Measurements from ENCODE around the gene MAP3K8.

MAP3K8 gene

GRCh38 chr10:30433730-30434272 is at the start of gene MAP3K8:
Gene MAP3K8 (plus strand): TSS chr10:30434184. CDS start chr10:30438939, 4,755 bp downstream.
- no peaks in the 10 kb centered on the region for H3K27me3 Mint-ChIP-seq
- H3K27ac Mint-ChIP-seq: peak within 1 kb of the TSS; percentile 99
- H3K4me1 Mint-ChIP-seq: peaks cover 52% of the 10 kb centered on the region
- H3K36me3 Mint-ChIP-seq: peaks cover 7% of the 10 kb centered on the region
- DNase-seq (ENCODE audit: low spot score in 2 of 2) (peak; percentile 85 to 90), ATAC-seq (ENCODE audit: low read depth) (peak; percentile 72)
- no peaks in the 10 kb centered on the region for H3K9me3 Mint-ChIP-seq
- H3K4me3 Mint-ChIP-seq: peak within 1 kb of the TSS; percentile 85

- Mint-ChIP-seq H3K36me3 (peaks cover 2% of the 10 kb centered on the region), H3K4me3 (no peak overlapping the region)
- no peak for DNase-seq (ENCODE audit: low spot score in 2 of 2)
Measured at GRCh38 chr10:30384701-30385201, 49.2 kb upstream of the MAP3K8 start.

GRCh38 chr10:30386801-30387588 is 47.0 kb upstream of the MAP3K8 start:
- DNase-seq (ENCODE audit: low spot score in 2 of 2) (no peak), ATAC-seq (ENCODE audit: low read depth) (no peak)
- H3K9me3 Mint-ChIP-seq: no peaks in the 10 kb centered on the region
- H3K4me1 Mint-ChIP-seq: peaks cover 4% of the 10 kb centered on the region
- peaks cover 2% of the 10 kb centered on the region for H3K36me3 Mint-ChIP-seq
- peaks cover 4% of the 10 kb centered on the region for H3K27me3 Mint-ChIP-seq
- H3K4me3 Mint-ChIP-seq: no peak overlapping the region
- no peak overlapping the region for H3K27ac Mint-ChIP-seq

More at GRCh38 chr10:30384701-30385201, 49.2 kb upstream of the MAP3K8 start:
- Mint-ChIP-seq H3K4me1 (peaks cover 4% of the 10 kb centered on the region), H3K9me3 (no peaks in the 10 kb centered on the region), H3K27me3 (peaks cover 6% of the 10 kb centered on the region), H3K27ac (no peak overlapping the region)
- peak; percentile 64 for ATAC-seq (ENCODE audit: low read depth)

- Mint-ChIP-seq H3K27ac (no peak overlapping the region), H3K4me1 (peaks cover 6% of the 10 kb centered on the region), H3K9me3 (no peaks in the 10 kb centered on the region), H3K27me3 (peaks cover 6% of the 10 kb centered on the region), H3K36me3 (peaks cover 2% of the 10 kb centered on the region), H3K4me3 (no peak overlapping the region)
- DNase-seq (ENCODE audit: low spot score in 2 of 2): no peak
- ATAC-seq (ENCODE audit: low read depth): no peak
Measured at GRCh38 chr10:30387646-30388243, 46.2 kb upstream of the MAP3K8 start.

- Mint-ChIP-seq H3K27me3 (peaks cover 9% of the 10 kb centered on the region), H3K27ac (no peak overlapping the region), H3K9me3 (no peaks in the 10 kb centered on the region), H3K4me3 (no peak overlapping the region), H3K4me1 (peaks cover 6% of the 10 kb centered on the region), H3K36me3 (peaks cover 2% of the 10 kb centered on the region)
- ATAC-seq (ENCODE audit: low read depth) (no peak), DNase-seq (ENCODE audit: low spot score in 2 of 2) (no peak)
Measured at GRCh38 chr10:30389543-30389942, 44.4 kb upstream of the MAP3K8 start.

- ATAC-seq (ENCODE audit: low read depth): no peak
- no peaks in the 10 kb centered on the region for H3K9me3 Mint-ChIP-seq
- H3K4me3 Mint-ChIP-seq: no peak overlapping the region
- peaks cover 2% of the 10 kb centered on the region for H3K36me3 Mint-ChIP-seq
- H3K27me3 Mint-ChIP-seq: peaks cover 9% of the 10 kb centered on the region
- no peak overlapping the region for H3K27ac Mint-ChIP-seq
- peaks cover 3% of the 10 kb centered on the region for H3K4me1 Mint-ChIP-seq
- DNase-seq (ENCODE audit: low spot score in 2 of 2): no peak
Measured at GRCh38 chr10:30390207-30390606, 43.8 kb upstream of the MAP3K8 start.

GRCh38 chr10:30391266-30391665 is 42.7 kb upstream of the MAP3K8 start:
- Mint-ChIP-seq H3K27ac (no peak overlapping the region), H3K36me3 (peaks cover 2% of the 10 kb centered on the region), H3K27me3 (peaks cover 7% of the 10 kb centered on the region), H3K4me3 (no peak overlapping the region), H3K4me1 (peaks cover 3% of the 10 kb centered on the region), H3K9me3 (no peaks in the 10 kb centered on the region)
- ATAC-seq (ENCODE audit: low read depth) (no peak), DNase-seq (ENCODE audit: low spot score in 2 of 2) (no peak)

GRCh38 chr10:30392564-30392990 is 41.4 kb upstream of the MAP3K8 start:
- ATAC-seq (ENCODE audit: low read depth): peak; percentile 99
- Mint-ChIP-seq H3K4me3 (no peak overlapping the region), H3K27ac (no peak overlapping the region)

GRCh38 chr10:30396293-30396692 is 37.7 kb upstream of the MAP3K8 start:
- H3K4me3 Mint-ChIP-seq: no peak overlapping the region
- no peaks in the 10 kb centered on the region for H3K36me3 Mint-ChIP-seq
- no peak for ATAC-seq (ENCODE audit: low read depth)
- peaks cover 6% of the 10 kb centered on the region for H3K27me3 Mint-ChIP-seq
- DNase-seq (ENCODE audit: low spot score in 2 of 2): no peak
- H3K4me1 Mint-ChIP-seq: peaks cover 3% of the 10 kb centered on the region
- H3K9me3 Mint-ChIP-seq: no peaks in the 10 kb centered on the region
- no peak overlapping the region for H3K27ac Mint-ChIP-seq

More at GRCh38 chr10:30392564-30392990, 41.4 kb upstream of the MAP3K8 start:
- H3K4me1 Mint-ChIP-seq: peaks cover 3% of the 10 kb centered on the region
- peak; percentile 72 to 82 for DNase-seq (ENCODE audit: low spot score in 2 of 2)
- no peaks in the 10 kb centered on the region for H3K9me3 Mint-ChIP-seq
- peaks cover 2% of the 10 kb centered on the region for H3K36me3 Mint-ChIP-seq
- H3K27me3 Mint-ChIP-seq: peaks cover 9% of the 10 kb centered on the region

- H3K27ac Mint-ChIP-seq: no peak overlapping the region
- H3K36me3 Mint-ChIP-seq: no peaks in the 10 kb centered on the region
- no peak for DNase-seq (ENCODE audit: low spot score in 2 of 2)
- H3K9me3 Mint-ChIP-seq: no peaks in the 10 kb centered on the region
- no peak for ATAC-seq (ENCODE audit: low read depth)
- peaks cover 6% of the 10 kb centered on the region for H3K27me3 Mint-ChIP-seq
- H3K4me1 Mint-ChIP-seq: peaks cover 3% of the 10 kb centered on the region
- H3K4me3 Mint-ChIP-seq: no peak overlapping the region
Measured at GRCh38 chr10:30396698-30397097, 37.3 kb upstream of the MAP3K8 start.

GRCh38 chr10:30398193-30398592 is 35.8 kb upstream of the MAP3K8 start:
- H3K36me3 Mint-ChIP-seq: no peaks in the 10 kb centered on the region
- H3K27me3 Mint-ChIP-seq: peaks cover 6% of the 10 kb centered on the region
- no peak overlapping the region for H3K27ac Mint-ChIP-seq
- DNase-seq (ENCODE audit: low spot score in 2 of 2): no peak
- H3K9me3 Mint-ChIP-seq: no peaks in the 10 kb centered on the region
- no peak for ATAC-seq (ENCODE audit: low read depth)
- no peaks in the 10 kb centered on the region for H3K4me1 Mint-ChIP-seq
- no peak overlapping the region for H3K4me3 Mint-ChIP-seq

- ATAC-seq (ENCODE audit: low read depth) (no peak), DNase-seq (ENCODE audit: low spot score in 2 of 2) (no peak)
- peaks cover 3% of the 10 kb centered on the region for H3K27me3 Mint-ChIP-seq
- H3K4me3 Mint-ChIP-seq: no peak overlapping the region
- H3K27ac Mint-ChIP-seq: no peak overlapping the region
- H3K4me1 Mint-ChIP-seq: no peaks in the 10 kb centered on the region
- no peaks in the 10 kb centered on the region for H3K9me3 Mint-ChIP-seq
- H3K36me3 Mint-ChIP-seq: no peaks in the 10 kb centered on the region
Measured at GRCh38 chr10:30398788-30399187, 35.2 kb upstream of the MAP3K8 start.

GRCh38 chr10:30403494-30403893 is 30.5 kb upstream of the MAP3K8 start:
- ATAC-seq (ENCODE audit: low read depth): no peak
- no peak for DNase-seq (ENCODE audit: low spot score in 2 of 2)
- H3K27me3 Mint-ChIP-seq: peaks cover 2% of the 10 kb centered on the region
- H3K36me3 Mint-ChIP-seq: peaks cover 3% of the 10 kb centered on the region
- H3K27ac Mint-ChIP-seq: no peak overlapping the region
- no peaks in the 10 kb centered on the region for H3K4me1 Mint-ChIP-seq
- no peak overlapping the region for H3K4me3 Mint-ChIP-seq
- peaks cover 2% of the 10 kb centered on the region for H3K9me3 Mint-ChIP-seq

GRCh38 chr10:30404540-30404939 is 29.4 kb upstream of the MAP3K8 start:
- Mint-ChIP-seq H3K27me3 (peaks cover 2% of the 10 kb centered on the region), H3K4me1 (no peaks in the 10 kb centered on the region), H3K36me3 (peaks cover 3% of the 10 kb centered on the region), H3K9me3 (peaks cover 2% of the 10 kb centered on the region), H3K27ac (no peak overlapping the region), H3K4me3 (no peak overlapping the region)
- ATAC-seq (ENCODE audit: low read depth) (no peak), DNase-seq (ENCODE audit: low spot score in 2 of 2) (no peak)

Measured in memory B cell (primary cell).